ENCODE data around the gene SNAPIN. TPM values are rescaled to one million over a fixed set of nuclear protein-coding genes. Genes with fewer than 3 reads are reported as not detected.
A peak's percentile ranks its signal among the peaks of the same experiment; 100 is the strongest.
"Not testable (repeated sequence)": the region's sequence is repeated elsewhere in the genome, so short reads cannot be mapped to it uniquely, and the experiment has no call there.

Gene SNAPIN
- total RNA-seq, 1 donor: 10.2 TPM

GRCh38 chr1:153649137-153649862, 9.2 kb upstream of the SNAPIN start:
- Histone ChIP-seq H3K9me3 (ENCODE audit: low read depth, low read length) (no peaks in the 10 kb centered on the region), H3K4me1 (ENCODE audit: insufficient read depth, low read length) (peaks cover 44% of the 10 kb centered on the region), H3K4me3 (ENCODE audit: low read length) (no peak overlapping the region), H3K27me3 (ENCODE audit: insufficient read depth, low read length) (no peaks in the 10 kb centered on the region)

GRCh38 chr1:153649863-153650235, 8.7 kb upstream of the SNAPIN start:
- Histone ChIP-seq H3K4me1 (ENCODE audit: insufficient read depth, low read length) (peaks cover 42% of the 10 kb centered on the region), H3K27me3 (ENCODE audit: insufficient read depth, low read length) (no peaks in the 10 kb centered on the region), H3K4me3 (ENCODE audit: low read length) (no peak overlapping the region), H3K9me3 (ENCODE audit: low read depth, low read length) (no peaks in the 10 kb centered on the region)

GRCh38 chr1:153651771-153652170, 6.7 kb upstream of the SNAPIN start:
- H3K9me3 ChIP-seq (ENCODE audit: low read depth, low read length): no peaks in the 10 kb centered on the region
- H3K4me1 ChIP-seq (ENCODE audit: insufficient read depth, low read length): peaks cover 23% of the 10 kb centered on the region
- no peak overlapping the region for H3K4me3 ChIP-seq (ENCODE audit: low read length)

GRCh38 chr1:153652805-153653500, 5.5 kb upstream of the SNAPIN start:
- Histone ChIP-seq H3K4me1 (ENCODE audit: insufficient read depth, low read length) (peaks cover 18% of the 10 kb centered on the region), H3K9me3 (ENCODE audit: low read depth, low read length) (no peaks in the 10 kb centered on the region), H3K27me3 (ENCODE audit: insufficient read depth, low read length) (no peaks in the 10 kb centered on the region), H3K4me3 (ENCODE audit: low read length) (no peak overlapping the region)

More at GRCh38 chr1:153651771-153652170, 6.7 kb upstream of the SNAPIN start:
- no peaks in the 10 kb centered on the region for H3K27me3 ChIP-seq (ENCODE audit: insufficient read depth, low read length)

- no peak overlapping the region for H3K4me3 ChIP-seq (ENCODE audit: low read length)
- H3K4me1 ChIP-seq (ENCODE audit: insufficient read depth, low read length): peaks cover 30% of the 10 kb centered on the region
- H3K9me3 ChIP-seq (ENCODE audit: low read depth, low read length): no peaks in the 10 kb centered on the region
- no peaks in the 10 kb centered on the region for H3K27me3 ChIP-seq (ENCODE audit: insufficient read depth, low read length)
Observed at GRCh38 chr1:153655333-153655732, 3.2 kb upstream of the SNAPIN start.

GRCh38 chr1:153659175-153659534, 652 bp downstream of the SNAPIN start:
- Histone ChIP-seq H3K27me3 (ENCODE audit: insufficient read depth, low read length) (no peaks in the 10 kb centered on the region), H3K9me3 (ENCODE audit: low read depth, low read length) (no peaks in the 10 kb centered on the region), H3K4me1 (ENCODE audit: insufficient read depth, low read length) (peaks cover 27% of the 10 kb centered on the region), H3K4me3 (ENCODE audit: low read length) (peak overlapping the region; percentile 80)

- Histone ChIP-seq H3K4me3 (ENCODE audit: low read length) (no peak overlapping the region), H3K4me1 (ENCODE audit: insufficient read depth, low read length) (peaks cover 27% of the 10 kb centered on the region), H3K27me3 (ENCODE audit: insufficient read depth, low read length) (no peaks in the 10 kb centered on the region), H3K9me3 (ENCODE audit: low read depth, low read length) (no peaks in the 10 kb centered on the region)
Observed at GRCh38 chr1:153659656-153660055, 1.2 kb downstream of the SNAPIN start.

GRCh38 chr1:153661111-153661708, 2.7 kb downstream of the SNAPIN start:
- H3K4me3 ChIP-seq (ENCODE audit: low read length): no peak overlapping the region
- H3K4me1 ChIP-seq (ENCODE audit: insufficient read depth, low read length): peaks cover 27% of the 10 kb centered on the region
- no peaks in the 10 kb centered on the region for H3K27me3 ChIP-seq (ENCODE audit: insufficient read depth, low read length)
- no peaks in the 10 kb centered on the region for H3K9me3 ChIP-seq (ENCODE audit: low read depth, low read length)

GRCh38 chr1:153662269-153662668, 3.8 kb downstream of the SNAPIN start:
- H3K4me3 ChIP-seq (ENCODE audit: low read length): no peak overlapping the region
- H3K4me1 ChIP-seq (ENCODE audit: insufficient read depth, low read length): peaks cover 27% of the 10 kb centered on the region
- no peaks in the 10 kb centered on the region for H3K27me3 ChIP-seq (ENCODE audit: insufficient read depth, low read length)
- H3K9me3 ChIP-seq (ENCODE audit: low read depth, low read length): no peaks in the 10 kb centered on the region

GRCh38 chr1:153663211-153663610, 4.7 kb downstream of the SNAPIN start:
- Histone ChIP-seq H3K9me3 (ENCODE audit: low read depth, low read length) (no peaks in the 10 kb centered on the region), H3K4me1 (ENCODE audit: insufficient read depth, low read length) (peaks cover 21% of the 10 kb centered on the region), H3K4me3 (ENCODE audit: low read length) (no peak overlapping the region), H3K27me3 (ENCODE audit: insufficient read depth, low read length) (no peaks in the 10 kb centered on the region)

- no peaks in the 10 kb centered on the region for H3K9me3 ChIP-seq (ENCODE audit: low read depth, low read length)
- no peak overlapping the region for H3K4me3 ChIP-seq (ENCODE audit: low read length)
- peaks cover 30% of the 10 kb centered on the region for H3K4me1 ChIP-seq (ENCODE audit: insufficient read depth, low read length)
- no peaks in the 10 kb centered on the region for H3K27me3 ChIP-seq (ENCODE audit: insufficient read depth, low read length)
Observed at GRCh38 chr1:153667439-153667838, 8.9 kb downstream of the SNAPIN start.

- not testable (repeated sequence) for H3K4me3 ChIP-seq (ENCODE audit: low read length); H3K27me3 ChIP-seq (ENCODE audit: insufficient read depth, low read length); H3K9me3 ChIP-seq (ENCODE audit: low read depth, low read length)
- H3K4me1 ChIP-seq (ENCODE audit: insufficient read depth, low read length): peaks cover 23% of the 10 kb centered on the region
Observed at GRCh38 chr1:153668672-153669071, 10.2 kb downstream of the SNAPIN start.

GRCh38 chr1:153669606-153670005, 11.1 kb downstream of the SNAPIN start:
- Histone ChIP-seq H3K4me3 (ENCODE audit: low read length) (no peak overlapping the region), H3K9me3 (ENCODE audit: low read depth, low read length) (no peaks in the 10 kb centered on the region), H3K4me1 (ENCODE audit: insufficient read depth, low read length) (peaks cover 23% of the 10 kb centered on the region), H3K27me3 (ENCODE audit: insufficient read depth, low read length) (no peaks in the 10 kb centered on the region)

- H3K4me1 ChIP-seq (ENCODE audit: insufficient read depth, low read length): peaks cover 23% of the 10 kb centered on the region
- no peaks in the 10 kb centered on the region for H3K9me3 ChIP-seq (ENCODE audit: low read depth, low read length)
- peak overlapping the region; percentile 81 for H3K4me3 ChIP-seq (ENCODE audit: low read length)
- no peaks in the 10 kb centered on the region for H3K27me3 ChIP-seq (ENCODE audit: insufficient read depth, low read length)
Observed at GRCh38 chr1:153670257-153670858, 11.9 kb downstream of the SNAPIN start.
